HEK293T (cell line): ENCODE results near the gene MRPL42.
"Not testable (repeated sequence)": the region's sequence is repeated elsewhere in the genome, so short reads cannot be mapped to it uniquely, and the experiment has no call there.

ENCODE experiments used
- FOXK2 ChIP-seq: fragments of 450-650 bp; IDR thresholded peaks from 2 replicates; pipeline ENCODE4 v1.6.1; 2016; ENCODE audit warnings: mild to moderate bottlenecking
- FOXM1 ChIP-seq: fragments of 450-650 bp; IDR thresholded peaks from 2 replicates; pipeline ENCODE4 v1.6.1; 2017; ENCODE audit warnings: mild to moderate bottlenecking, borderline replicate concordance
- PKNOX1 ChIP-seq: fragments of 450-650 bp; IDR thresholded peaks from 2 replicates; pipeline ENCODE4 v1.6.1; 2016
- SUZ12 ChIP-seq: fragments of 450-650 bp; IDR thresholded peaks from 2 replicates; pipeline ENCODE4 v1.6.1; 2016; ENCODE audit warnings: mild to moderate bottlenecking

- not testable (repeated sequence) for TF ChIP-seq SUZ12, PKNOX1, FOXK2, FOXM1
These were observed 35.3 kb upstream of the MRPL42 start for GRCh38 chr12:93432031-93432430.
